ENCODE data around the gene C1orf35. TPM values are rescaled to one million over a fixed set of nuclear protein-coding genes. Genes with fewer than 3 reads are reported as not detected.

The C1orf35 gene
- total RNA-seq, 1 experiment from 2014 or later: 63.3 TPM

DNA sequence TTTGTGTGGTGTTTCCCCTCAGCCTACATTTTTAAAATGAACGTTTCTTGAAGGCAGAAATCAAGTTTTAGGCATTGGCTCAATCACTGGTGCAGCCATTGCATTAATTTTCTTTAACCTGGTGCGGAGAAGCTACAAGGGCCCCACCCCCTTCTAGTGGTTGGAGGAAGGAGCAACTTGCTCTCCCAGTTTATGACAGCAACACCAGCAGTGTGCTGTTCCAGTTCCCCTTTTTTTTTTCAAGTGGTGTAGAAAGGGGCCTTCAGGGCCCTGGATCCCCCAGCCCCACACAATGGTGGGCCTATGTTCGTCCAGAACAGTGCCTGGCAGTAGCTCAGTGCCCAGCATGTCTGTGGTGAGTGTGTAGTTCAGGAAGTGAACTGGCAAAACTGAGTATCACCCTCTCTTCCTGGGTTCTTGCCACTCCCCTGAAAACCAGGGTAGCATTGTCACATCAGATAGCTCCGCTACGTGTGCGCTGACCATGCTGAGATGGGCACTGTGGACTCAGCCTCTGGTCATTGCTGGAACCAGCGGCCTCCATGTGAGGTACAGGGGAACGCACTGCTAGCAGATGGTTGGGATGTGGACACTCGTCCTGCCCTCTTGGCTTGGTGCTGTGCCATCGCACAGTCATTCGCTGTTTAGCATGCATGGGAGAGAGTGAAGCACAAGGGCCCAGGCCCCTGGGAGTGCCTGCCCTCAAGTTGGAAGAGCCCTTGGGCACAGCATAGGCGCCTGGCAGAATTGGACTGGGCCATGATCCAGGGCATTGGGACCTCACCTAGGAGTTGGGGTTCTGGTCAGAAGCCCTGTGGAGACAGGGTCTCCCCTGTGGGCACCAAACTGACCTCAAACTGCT lies 13.4 kb downstream of the C1orf35 start:
- H3K27me3 ChIP-seq (ENCODE audit: low read length): no peaks in the 10 kb centered on the region
- no peak overlapping the region for H3K9ac ChIP-seq (ENCODE audit: low read length)
- CTCF ChIA-PET: interaction anchor here (0.5 kb wide), 1 partner anchor 76 kb away, joined by 5 read pairs; the partner anchor contains the start of gene IBA57
- H3F3A ChIP-seq (ENCODE audit: low read length, unreplicated experiment): peaks cover 9% of the 10 kb centered on the region
- H3K9me3 ChIP-seq (ENCODE audit: low read length): no peaks in the 10 kb centered on the region
- no TSS peak for BruUV-seq (replicated peaks)
- intact Hi-C loops (cut with micrococcal nuclease): loop anchor here (10.0 kb wide), 1 partner anchor 325 kb away; no protein-coding TSS in a partner anchor
- TF ChIP-seq EZH2phosphoT487 (IDR thresholded peaks at IDR 0.05; ENCODE audit: borderline replicate concordance, low read length) (no peak), EZH2 (IDR thresholded peaks at IDR 0.05; ENCODE audit: low read length, unreplicated experiment) (no peak)
- TF ChIP-seq, protein P1, sequence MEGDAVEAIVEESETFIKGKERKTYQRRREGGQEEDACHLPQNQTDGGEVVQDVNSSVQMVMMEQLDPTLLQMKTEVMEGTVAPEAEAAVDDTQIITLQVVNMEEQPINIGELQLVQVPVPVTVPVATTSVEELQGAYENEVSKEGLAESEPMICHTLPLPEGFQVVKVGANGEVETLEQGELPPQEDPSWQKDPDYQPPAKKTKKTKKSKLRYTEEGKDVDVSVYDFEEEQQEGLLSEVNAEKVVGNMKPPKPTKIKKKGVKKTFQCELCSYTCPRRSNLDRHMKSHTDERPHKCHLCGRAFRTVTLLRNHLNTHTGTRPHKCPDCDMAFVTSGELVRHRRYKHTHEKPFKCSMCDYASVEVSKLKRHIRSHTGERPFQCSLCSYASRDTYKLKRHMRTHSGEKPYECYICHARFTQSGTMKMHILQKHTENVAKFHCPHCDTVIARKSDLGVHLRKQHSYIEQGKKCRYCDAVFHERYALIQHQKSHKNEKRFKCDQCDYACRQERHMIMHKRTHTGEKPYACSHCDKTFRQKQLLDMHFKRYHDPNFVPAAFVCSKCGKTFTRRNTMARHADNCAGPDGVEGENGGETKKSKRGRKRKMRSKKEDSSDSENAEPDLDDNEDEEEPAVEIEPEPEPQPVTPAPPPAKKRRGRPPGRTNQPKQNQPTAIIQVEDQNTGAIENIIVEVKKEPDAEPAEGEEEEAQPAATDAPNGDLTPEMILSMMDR (conservative IDR thresholded peaks at IDR 0.05; ENCODE audit: low read depth, low read length): no peak
- no peaks in the 10 kb centered on the region for H3K9me2 ChIP-seq (replicated peaks; ENCODE audit: low read length)
- H3K79me2 ChIP-seq (ENCODE audit: low read length): peaks cover 100% of the 10 kb centered on the region
- POLR2A ChIA-PET (ENCODE audit: unreplicated experiment): interaction anchor here (0.6 to 0.7 kb wide), 2 partner anchors 12 to 1683 kb away, joined by 4 to 8 read pairs; no protein-coding TSS in a partner anchor
- peaks cover 75% of the 10 kb centered on the region for H3K36me3 ChIP-seq (ENCODE audit: low read depth, low read length)
- ATAC-seq (no peak), DNase-seq (no peak)
- H4K20me1 ChIP-seq (ENCODE audit: low read length): peaks cover 100% of the 10 kb centered on the region
- peak overlapping the region; percentile 3; the same call in 1 of the 2 replicates for H3K4me2 ChIP-seq (ENCODE audit: low read length)
- H3K4me3 ChIP-seq (ENCODE audit: low read length): no peak overlapping the region
- no peak overlapping the region for H3K27ac ChIP-seq (ENCODE audit: low read length)
- H3K4me1 ChIP-seq (ENCODE audit: insufficient read depth, low read length): peaks cover 75% of the 10 kb centered on the region
- H2AFZ ChIP-seq (ENCODE audit: low read length): no peak overlapping the region

DNA sequence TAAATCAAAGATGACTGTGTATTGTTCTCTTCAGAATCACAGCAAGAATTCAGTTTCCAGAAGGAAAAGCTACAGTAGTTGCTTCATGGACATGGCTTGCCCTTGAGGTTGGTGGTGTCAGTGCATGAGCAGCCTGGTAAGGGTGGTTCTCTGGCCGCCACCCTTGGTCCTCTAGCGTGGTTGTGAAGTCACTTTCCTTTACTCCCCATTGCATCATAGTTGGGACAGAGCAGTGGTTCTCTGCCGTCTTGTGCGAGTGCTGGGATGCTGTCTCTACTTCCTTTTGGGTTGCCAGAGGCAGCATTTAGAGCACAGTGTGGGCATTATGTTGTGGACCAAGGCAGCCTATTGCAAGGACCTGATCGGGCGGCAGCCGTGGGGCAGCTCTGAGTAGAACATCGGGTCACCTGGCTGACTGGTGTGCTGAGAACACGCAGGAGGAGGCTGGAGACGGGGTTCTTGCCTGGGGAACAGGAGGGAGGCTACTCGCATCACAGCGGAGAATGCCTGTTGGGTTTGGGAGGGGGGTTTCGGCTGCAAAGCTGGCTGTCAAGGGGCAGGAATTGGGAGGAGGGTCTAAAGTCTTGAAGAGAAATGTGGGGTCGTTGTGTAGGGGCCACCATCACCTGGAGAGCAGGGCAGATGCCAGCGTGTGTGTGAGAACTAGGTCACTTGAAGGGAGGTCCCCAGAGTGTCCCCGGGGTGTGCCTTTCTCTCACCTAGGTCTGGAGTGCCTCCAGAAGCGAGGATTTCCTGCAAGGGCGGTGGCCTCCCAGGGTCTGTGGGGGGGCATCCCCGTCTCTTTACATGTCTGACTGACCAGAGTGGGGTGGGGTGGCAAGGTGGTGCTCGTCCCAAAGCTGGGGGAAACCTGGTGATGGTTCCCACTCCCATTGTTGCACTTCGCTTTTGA lies 14.3 kb downstream of the C1orf35 start:
- H4K20me1 ChIP-seq (ENCODE audit: low read length): peaks cover 100% of the 10 kb centered on the region
- peaks cover 68% of the 10 kb centered on the region for H3K36me3 ChIP-seq (ENCODE audit: low read depth, low read length)
- H3F3A ChIP-seq (ENCODE audit: low read length, unreplicated experiment): peaks cover 9% of the 10 kb centered on the region
- no peak overlapping the region for H3K27ac ChIP-seq (ENCODE audit: low read length)
- BruUV-seq (replicated peaks): no TSS peak
- TF ChIP-seq, protein P1 (conservative IDR thresholded peaks at IDR 0.05; ENCODE audit: low read depth, low read length): no peak
- no peak for TF ChIP-seq EZH2 (IDR thresholded peaks at IDR 0.05; ENCODE audit: low read length, unreplicated experiment)
- no peak for TF ChIP-seq EZH2phosphoT487 (IDR thresholded peaks at IDR 0.05; ENCODE audit: borderline replicate concordance, low read length)
- no peak overlapping the region for H2AFZ ChIP-seq (ENCODE audit: low read length)
- 0 out of 2 replicates have a peak overlapping the region, but pooled peaks have one; percentile 16 for H3K4me3 ChIP-seq (ENCODE audit: low read length)
- intact Hi-C loops (cut with micrococcal nuclease): loop anchor here (10.0 kb wide), 1 partner anchor 324 kb away; no protein-coding TSS in a partner anchor
- no peaks in the 10 kb centered on the region for H3K27me3 ChIP-seq (ENCODE audit: low read length)
- POLR2A ChIA-PET (ENCODE audit: unreplicated experiment): interaction anchor here (0.7 kb wide), 1 partner anchor 1682 kb away, joined by 4 read pairs; no protein-coding TSS in a partner anchor
- no peaks in the 10 kb centered on the region for H3K9me2 ChIP-seq (replicated peaks; ENCODE audit: low read length)
- no peaks in the 10 kb centered on the region for H3K9me3 ChIP-seq (ENCODE audit: low read length)
- peaks cover 79% of the 10 kb centered on the region for H3K4me1 ChIP-seq (ENCODE audit: insufficient read depth, low read length)
- peaks cover 100% of the 10 kb centered on the region for H3K79me2 ChIP-seq (ENCODE audit: low read length)
- no peak overlapping the region; the same call in 1 of the 2 replicates for H3K9ac ChIP-seq (ENCODE audit: low read length)
- H3K4me2 ChIP-seq (ENCODE audit: low read length): peak overlapping the region; percentile 87; the same call in 1 of the 2 replicates
- CTCF ChIA-PET: interaction anchor here (0.5 to 1.6 kb wide), 2 partner anchors 89 to 135 kb away, joined by 5 to 7 read pairs; no protein-coding TSS in a partner anchor
- DNase-seq (no peak), ATAC-seq (no peak)

Data from PC-3 (cell line).